NCI-H187 treated with DMSO at 0.1 percent for 48 hours (cell line): ENCODE results near the gene SLC16A10.
"Not testable (repeated sequence)": the region's sequence is repeated elsewhere in the genome, so short reads cannot be mapped to it uniquely, and the experiment has no call there.

Source experiments
- DNase-seq: peaks from one replicate; lab custom pipeline; 2025; lab: John Stamatoyannopoulos, UW

SLC16A10 gene

DNA sequence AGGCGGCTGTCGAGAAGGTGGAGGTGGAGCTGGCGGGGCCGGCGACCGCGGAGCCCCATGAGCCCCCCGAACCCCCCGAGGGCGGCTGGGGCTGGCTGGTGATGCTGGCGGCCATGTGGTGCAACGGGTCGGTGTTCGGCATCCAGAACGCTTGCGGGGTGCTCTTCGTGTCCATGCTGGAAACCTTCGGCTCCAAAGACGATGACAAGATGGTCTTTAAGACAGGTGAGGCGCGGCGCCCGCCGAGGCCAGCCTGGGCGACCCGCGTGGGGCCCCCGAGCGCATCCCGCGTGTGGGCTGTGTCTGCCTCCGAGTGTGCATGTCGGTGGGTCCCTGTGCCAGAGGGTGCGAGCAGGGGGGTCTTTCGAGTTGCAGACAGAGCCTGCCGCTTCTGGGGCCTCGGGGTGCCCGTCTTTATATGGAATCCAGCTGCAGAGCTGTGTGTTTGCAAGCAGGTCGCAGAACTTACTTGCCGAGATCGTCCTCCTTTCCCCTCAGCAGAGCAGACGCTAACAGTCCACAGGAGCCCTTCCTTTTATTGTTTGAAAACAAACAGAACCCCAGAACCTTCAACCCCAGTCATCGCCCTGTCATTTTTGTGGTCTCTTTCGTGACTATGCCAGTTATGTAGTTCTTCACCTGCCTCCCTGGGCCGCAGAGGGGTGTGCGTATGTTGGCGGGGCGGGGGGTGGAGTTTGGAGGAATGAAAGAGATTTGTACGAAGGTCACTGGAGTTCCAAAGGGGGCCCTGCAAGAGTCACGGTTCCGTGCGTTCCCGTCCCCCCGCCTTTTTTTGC is 766 bp downstream of the SLC16A10 start:
- no peak for DNase-seq

DNA sequence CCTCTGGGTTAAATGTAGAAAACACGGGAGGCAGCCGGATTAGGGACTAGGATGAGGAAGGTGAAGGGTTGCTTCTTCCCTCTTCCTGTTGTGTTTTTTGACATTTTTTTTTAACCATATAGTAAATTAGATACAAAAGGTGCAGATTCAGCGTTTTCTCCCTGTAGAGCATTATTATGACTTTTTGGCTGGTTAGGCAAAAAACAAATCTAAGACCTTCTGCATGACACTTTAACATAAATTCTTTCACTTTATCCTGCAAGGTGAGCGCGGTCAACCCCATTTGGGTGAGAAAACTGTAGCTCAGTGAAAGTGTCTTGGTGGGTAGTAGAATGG is 1.3 kb downstream of the SLC16A10 start:
- DNase-seq: no peak

DNA sequence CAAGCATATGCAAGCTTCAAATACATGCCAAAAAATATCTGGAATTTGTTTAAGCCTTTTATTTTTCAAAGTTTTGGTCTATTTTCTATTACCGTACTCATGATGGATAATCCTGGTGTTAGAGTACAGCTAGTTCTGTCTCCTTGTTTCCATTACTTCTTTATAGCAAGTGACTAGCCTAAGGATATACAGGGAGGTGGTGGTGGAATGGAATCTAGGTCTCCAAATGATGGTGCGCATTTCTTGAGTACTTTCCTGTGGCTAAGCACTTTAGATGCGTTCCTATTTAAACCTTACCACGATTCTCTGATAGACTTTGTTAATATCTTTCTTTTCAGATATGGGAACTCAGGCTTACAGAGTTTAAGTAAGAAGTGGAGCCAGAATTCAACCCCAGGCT is 3.5 kb downstream of the SLC16A10 start:
- no peak for DNase-seq

DNA sequence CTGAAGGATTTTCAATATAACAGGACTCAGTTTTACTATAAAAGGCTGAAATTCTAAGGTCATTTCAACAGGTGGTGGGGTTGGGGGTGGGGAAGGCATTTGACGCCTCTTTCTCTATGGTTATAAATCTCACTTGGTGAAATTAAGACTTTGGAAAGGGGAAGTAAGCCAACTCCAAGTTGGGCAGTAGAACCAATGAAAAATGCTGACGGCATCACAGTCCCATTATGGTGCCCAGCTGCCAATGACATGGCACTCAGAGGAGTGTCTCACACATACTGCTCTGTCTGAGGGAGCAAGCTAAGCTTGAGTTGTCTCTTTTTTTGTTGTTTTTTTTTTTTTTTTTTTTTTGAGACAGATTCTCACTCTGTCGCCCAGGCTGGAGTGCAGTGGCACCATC is 4.7 kb downstream of the SLC16A10 start:
- DNase-seq: no peak

DNA sequence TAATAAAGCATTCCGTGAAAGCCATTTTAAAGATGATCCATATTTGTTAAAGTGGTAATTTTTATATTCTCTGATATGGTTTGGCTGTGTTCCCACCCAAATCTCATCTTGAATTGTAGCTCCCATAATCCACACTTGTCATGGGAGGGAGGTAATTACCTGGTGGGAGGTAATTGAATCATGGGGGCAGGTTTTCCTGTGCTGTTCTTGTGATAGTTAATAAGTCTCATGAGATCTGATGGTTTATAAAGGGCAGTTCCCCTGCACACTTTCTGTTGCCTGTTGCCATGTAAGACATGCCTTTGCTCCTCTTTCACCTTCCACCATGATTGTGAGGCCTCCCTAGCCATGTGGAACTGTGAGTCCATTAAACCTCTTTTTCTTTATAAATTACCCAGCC is 8.2 kb downstream of the SLC16A10 start:
- not testable (repeated sequence) for DNase-seq

DNA sequence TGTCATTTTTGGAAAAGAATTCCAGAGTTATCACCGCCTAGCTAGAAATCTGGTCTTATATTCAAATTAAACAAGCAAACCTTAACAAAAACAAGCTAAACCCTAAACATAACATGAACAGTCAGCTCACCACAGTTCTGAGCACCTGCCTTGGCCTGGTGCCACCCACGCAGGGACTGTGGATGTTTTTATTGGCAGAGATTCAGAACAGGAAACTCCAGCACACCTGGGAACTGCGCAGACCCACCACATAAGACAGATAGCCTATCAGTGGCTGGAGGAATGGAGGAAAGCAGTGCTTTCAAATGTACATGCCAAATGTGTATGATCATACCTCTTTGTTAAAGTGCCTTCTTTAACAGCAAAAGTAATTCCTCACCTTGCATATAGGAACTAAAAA is 8.9 kb downstream of the SLC16A10 start:
- DNase-seq: no peak

DNA sequence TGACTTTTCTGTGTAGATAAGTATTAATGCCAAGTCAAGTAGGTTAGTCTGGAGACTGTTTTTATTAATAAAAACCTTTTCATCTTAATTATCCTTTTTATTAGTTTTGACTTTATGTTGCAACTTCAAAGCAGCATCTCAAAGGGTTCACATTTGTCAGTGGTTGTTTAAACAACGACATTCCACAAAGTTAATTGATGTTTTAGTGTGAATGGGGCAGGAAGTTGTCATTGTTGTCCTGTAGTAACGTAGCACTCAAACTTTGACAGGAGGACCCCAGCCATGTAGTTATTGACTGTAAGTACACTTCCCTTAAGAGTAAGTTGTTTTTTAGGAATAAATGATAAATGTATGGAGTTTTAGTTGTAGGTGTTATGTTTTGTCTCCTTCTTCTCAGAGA is 11.3 kb downstream of the SLC16A10 start:
- DNase-seq: no peak

DNA sequence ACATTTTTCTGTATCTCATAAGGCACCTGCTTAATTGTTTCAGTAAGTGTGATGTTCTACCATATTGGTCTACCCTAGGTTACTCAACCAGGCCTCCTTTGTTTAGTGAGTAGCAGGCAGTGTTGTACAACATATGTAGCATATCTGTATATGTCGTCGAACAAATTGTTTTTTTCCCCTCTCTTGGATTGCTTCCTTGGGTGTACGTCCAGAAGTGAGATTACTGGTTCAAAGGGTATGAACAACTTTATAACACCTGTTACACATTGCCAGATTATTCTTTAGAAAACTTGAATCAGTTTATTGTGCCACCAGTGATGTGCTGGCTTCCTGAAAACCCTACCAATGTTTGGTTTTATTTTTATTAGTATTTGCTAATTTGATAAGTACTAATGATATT is 14.7 kb downstream of the SLC16A10 start:
- DNase-seq: no peak

DNA sequence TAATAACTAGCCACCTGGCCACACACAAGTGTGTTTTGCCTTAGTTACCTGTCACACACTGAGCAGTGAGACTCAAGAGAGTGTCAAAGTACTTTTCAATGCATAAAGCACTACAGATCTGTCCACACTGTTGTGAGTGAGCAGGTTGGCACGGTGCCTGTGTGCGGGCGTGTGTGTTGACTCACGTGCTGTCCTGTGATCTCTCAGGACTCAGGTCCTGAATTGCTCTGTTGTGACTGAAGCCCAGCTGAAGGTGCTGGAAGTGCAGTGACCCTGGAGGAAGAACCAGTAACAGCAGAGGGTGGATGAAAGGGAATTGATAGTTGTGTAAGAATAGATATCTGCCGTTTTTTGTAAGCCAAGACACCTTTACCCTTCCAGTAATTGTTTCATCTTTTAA is 18.3 kb downstream of the SLC16A10 start:
- no peak for DNase-seq

DNA sequence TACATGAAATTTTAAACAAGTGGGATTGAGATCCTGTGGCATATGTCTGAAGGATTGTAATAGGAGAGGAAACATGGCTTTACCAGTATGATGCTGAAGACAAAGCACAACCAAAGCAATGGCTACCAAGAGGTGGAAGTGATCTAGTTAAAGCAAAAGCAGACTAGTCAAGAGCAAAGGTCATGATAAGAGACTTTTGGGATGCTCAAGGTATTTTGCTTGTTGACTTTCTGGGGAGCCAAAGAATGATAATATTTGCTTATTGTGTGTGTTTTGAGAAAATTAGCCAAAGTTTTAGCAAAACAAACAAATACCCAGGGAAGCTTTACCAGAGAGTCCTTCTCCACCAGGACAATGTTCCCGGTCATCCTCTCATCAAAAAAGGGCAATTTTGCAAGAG is 20.3 kb downstream of the SLC16A10 start:
- DNase-seq: no peak

DNA sequence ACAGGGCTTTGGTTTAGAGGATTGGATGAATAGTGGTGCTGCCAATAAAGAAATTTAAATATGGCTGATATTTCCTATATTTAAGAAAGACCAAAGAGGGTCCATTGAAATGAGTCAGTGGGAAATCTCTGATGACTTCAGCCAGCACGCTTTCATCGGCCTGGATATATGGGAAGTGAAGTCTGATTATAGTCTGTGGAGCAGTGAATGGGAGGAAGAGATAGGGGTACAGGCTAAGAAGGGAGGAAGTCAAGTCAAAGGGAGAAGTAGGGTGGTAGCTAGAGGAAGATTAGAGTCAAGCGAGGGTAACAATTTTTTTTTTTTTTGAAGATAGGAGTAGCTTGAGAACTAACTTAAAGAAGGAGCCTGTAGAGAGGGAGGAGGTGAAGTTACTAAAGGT is 22.7 kb downstream of the SLC16A10 start:
- no peak for DNase-seq

DNA sequence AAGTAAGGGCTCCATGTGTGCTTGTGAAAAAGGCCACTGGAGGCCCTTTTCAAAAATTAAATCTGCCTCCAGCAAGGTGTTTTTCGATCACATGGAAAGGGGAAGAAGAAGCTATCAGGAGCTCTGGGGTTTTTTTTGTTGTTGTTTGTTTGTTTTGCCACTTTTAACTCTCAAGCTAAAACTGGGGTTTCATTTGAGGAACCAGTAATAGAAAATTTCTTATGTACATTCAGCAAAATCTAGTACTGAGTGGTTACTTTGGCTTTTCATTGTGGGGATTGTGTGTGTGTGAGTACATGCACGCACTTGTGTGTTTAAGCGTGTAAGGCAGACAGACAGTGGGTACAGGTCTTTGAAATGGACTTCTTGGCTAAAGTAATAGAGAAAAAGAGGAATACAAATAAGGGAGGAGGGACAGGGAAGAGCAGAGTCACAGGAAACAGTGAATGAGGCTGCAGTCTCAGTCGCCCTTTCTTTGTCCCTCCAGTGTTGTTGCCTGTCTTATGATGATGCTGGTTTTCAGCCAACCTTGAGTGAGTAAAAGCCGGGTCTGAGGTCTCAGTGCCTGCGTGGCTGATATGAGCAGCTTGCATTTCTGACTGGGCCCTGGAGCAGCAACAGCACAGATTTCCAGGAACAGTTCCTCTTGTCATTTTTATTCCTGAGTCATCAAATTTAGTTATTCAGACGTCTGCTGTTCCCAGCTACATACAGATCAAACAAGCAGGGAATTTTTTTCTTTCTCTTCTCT is 26.2 kb downstream of the SLC16A10 start:
- no peak for DNase-seq

DNA sequence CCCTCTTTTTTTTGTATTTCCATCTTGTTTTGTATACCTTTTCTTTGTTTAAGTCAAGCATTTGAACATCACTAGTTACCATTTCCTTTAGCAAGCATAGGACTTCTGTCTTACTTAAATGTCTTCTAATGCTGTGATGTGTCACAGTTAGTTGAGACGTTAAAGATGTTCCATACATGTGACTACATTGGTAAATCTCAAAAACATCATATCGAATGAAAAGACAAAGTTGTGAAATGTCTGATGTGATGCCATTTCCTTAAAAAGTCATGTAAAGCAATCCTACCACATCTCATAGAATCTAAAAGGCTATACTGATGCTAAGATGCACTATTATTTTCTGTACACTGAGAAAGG is 26.8 kb downstream of the SLC16A10 start:
- no peak for DNase-seq

DNA sequence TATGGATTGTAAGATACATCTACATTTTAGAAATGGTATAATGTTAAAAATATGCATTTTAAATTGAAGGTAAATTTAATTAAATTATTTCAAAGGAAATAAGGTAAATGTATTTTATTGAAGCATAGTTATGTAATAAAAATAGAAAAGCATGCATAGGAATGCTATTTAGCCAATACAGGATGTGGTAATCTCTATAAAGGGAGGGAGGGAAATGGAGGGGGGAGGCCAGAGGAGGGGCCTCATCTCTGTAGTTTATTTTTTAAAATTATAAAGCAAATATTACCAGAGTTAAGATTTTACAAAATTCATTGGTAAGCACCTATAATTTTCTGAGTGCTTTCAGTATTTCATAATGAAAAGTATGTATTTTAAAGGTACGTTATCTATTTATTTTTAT is 27.2 kb downstream of the SLC16A10 start:
- DNase-seq: no peak

DNA sequence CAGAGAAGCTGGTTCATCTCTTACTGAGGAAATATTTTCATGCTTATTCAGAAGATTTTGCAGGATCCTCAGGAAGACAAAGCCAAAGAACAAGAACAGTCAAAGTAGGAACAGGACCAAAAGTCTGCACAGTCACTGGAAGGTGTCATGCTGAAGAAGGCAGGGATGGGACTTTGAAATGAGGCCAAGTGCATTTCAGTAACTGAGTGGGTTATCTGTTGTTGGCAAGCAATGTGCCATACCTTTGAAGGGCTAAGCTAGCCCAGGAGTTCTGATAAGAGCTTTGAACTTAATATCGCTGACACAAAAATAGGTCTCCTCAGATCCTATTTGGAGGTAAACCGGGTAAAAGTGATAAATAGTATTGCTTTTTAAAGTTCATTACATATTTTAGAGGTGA is 31.5 kb downstream of the SLC16A10 start:
- DNase-seq: no peak

DNA sequence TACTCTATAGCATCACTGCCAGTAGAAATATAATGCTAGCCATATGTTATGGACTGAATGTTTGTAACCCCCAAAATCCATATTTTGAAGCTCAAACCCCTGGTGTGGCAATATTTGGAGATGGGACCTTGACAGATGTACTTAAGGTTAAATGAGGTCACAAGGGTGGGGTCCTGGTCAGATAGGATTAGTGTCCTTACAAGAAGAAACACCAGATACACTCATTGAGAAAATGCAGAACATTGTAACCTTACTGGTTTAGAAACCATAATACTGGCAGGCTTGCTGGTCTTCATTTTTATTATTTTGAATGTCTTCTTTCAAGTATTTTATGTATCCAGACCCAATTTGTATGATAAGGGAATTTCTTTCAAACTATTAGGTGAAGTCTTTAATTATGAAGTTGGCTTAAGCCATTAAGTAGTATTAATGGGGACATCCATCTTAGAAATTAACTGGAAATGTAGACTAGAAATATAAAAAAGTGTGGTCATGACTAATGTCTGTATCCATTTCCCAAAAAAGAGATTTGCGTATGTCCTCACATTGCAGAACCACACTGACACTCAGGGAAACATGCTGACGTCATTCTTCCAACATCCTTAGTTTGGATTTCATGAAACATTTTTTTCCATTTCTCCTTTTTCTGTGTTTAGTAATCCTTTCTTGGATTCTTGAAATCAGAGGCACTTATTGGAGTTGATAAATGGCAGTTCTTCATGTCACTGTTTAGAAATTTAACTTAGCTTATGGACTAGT is 32.4 kb downstream of the SLC16A10 start:
- no peak for DNase-seq

DNA sequence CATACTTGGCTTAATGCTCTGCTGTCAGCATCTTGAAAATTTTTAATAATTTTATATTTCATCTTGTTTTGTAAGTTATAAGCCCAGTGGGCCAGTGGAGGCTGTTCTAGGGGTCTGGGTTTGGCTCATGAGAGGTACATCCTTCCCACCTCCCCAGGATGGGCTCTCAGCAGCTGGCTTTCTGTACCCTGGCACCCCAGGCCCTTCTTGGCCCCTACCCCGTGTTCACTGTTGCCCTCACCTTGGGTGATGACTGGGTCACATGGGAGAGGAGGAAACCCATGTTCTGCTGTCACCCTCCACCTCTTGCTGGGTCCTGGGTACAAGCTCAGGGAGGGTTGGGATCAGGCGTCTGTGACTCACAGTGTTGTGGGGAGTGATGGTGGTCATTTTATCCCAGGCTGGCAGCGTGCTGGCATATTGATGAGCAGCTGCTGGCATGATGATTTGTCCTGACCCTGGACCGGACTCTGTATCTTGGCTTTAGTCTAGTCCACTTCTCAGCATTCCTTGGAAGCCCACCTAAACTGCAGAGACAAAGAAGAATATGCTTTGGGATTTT is 34.6 kb downstream of the SLC16A10 start:
- DNase-seq: no peak

DNA sequence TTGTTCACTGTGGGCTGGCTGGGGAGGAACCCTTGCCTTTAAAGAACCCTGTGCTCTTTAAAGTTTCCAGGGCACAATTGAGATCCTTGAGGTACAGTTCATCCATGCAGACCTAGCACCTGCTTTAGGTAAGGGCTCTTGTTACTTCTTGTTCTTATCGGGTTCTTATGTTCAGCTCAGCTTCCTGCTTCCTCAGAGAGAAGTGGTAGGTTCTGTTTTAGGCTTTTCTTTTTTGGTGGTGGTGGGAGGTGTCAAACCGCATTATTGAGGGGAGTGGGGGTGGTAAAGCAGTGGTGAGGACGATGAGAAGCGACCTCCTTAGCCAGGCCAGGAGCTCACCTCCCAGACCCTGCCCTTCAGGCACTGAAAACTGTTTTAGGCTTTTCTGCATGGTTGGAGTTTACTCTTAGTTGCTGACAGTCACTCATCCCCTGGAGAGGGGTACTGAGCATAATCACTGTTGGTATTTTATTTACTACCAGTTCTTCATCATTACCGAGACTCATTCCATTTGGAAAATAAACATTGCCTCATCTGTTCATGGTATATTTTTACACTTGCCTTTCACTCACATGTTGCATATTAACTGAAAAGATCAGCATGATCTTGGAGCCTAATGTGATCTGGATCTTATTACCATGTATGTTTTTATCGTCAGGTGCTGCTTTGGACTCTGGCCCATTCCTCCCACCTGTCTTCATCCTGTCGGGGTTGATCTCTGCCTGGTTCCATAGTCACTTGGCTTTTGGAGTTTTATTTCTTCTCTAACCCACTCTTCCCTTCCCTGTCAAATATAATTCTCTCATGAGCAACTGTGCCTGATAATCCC is 35.4 kb downstream of the SLC16A10 start:
- DNase-seq: no peak

DNA sequence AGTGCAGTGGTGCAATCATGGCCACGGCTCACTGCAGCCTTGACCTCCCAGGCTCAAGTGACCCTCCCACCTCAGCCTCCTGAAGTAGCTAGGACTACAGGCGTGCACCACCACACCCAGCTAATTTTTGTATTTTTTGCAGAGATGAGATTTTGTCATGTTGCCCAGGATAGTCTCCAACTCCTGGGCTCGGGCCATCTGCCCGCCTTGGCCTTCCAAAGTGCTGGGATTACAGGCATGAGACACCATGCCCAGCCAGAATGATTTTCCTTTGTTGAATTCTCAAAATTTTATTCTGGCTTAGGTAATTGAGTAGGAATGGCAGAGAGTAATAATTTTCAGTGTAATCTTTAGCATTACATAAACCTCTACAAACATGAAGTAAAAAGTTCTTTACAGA is 37.1 kb downstream of the SLC16A10 start:
- DNase-seq: no peak

DNA sequence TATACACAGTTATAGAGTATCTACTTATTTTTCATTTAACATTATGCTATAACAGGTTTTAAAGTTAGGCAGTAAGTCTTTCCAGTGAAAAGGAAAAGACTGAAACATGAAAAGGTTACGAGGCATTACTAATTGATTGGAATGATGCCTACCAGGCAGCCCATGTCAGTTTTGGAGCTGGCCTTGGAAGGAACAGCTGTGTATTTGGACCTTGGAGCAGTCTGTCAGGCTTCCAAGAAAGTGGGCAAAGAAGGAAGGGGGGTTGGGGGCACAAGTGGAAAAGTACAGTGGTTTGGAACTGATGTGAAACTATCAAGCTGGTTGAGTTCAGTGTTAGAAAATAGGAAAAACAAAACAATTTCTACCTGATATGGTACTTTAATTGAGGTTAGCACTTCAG is 41.7 kb downstream of the SLC16A10 start:
- DNase-seq: no peak

DNA sequence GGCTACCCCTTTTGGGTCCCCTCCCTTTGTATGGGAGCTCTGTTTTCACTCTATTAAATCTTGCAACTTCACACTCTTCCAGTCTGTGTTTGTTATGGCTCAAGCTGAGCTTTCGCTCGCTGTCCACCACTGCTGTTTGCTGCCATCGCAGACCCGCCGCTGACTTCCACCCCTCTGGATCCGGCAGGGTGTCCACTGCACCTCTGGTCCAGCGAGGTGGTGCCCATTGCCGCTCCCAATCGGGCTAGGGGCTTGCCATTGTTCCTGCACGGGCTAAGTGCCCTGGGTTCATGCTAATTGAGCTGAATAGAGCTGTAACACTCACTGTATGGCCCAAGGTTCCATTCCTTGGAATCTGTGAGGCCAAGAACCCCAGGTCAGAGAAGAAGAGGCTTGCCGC is 43.7 kb downstream of the SLC16A10 start:
- DNase-seq: not testable (repeated sequence)

DNA sequence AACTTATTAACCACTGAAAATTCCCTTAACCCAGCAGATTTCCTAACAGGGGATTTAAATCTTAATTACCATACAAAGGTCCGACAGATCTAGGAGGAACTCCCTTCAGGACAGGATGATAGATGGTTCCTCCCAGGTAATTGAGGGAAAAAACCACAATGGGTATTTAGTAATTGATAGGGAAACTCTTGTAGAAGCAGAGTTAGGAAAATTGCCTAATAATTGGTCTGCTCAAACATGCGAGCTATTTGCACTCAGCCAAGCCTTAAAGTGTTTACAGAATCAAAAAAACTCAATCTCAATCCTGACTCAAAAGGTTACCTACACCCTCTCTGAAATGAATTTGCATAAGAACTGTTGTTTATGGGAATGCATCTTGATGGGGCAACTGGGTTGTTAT is 45.4 kb downstream of the SLC16A10 start:
- not testable (repeated sequence) for DNase-seq
